HCT116 (cell line): ENCODE data around the gene MAPK4.

Experiments
- EZH2 ChIP-seq: fragments of 200-600 bp; sonication (generic); IDR thresholded peaks from 2 replicates; pipeline ENCODE4 v1.6.1; 2017; ENCODE audit warnings: antibody characterized with exemption, mixed run types
- FOSL1 ChIP-seq: IDR thresholded peaks from 2 replicates; pipeline ENCODE4 v1.6.1; 2012; ENCODE audit warnings: low read depth
- POLR2A ChIP-seq: IDR thresholded peaks from 2 replicates; pipeline ENCODE4 v1.7.0; 2011; ENCODE audit warnings: borderline replicate concordance; ENCODE audit not compliant: insufficient read depth, insufficient read length; ENCODE audit errors: extremely low read depth
- POLR2AphosphoS5 ChIP-seq: IDR thresholded peaks from 2 replicates; pipeline ENCODE4 v1.6.1; 2011; ENCODE audit warnings: mild to moderate bottlenecking, low read depth, low read length, moderate library complexity
- SIN3A ChIP-seq: IDR thresholded peaks from 2 replicates; pipeline ENCODE4 v1.6.1; 2012; ENCODE audit warnings: low read depth
- SP1 ChIP-seq: IDR thresholded peaks from 2 replicates; pipeline ENCODE4 v1.6.1; 2012; ENCODE audit warnings: low read depth
- TCF7L2 ChIP-seq: IDR thresholded peaks from 2 replicates; pipeline ENCODE4 v1.7.0; 2011; ENCODE audit warnings: borderline replicate concordance, inconsistent platforms; ENCODE audit not compliant: insufficient read depth, insufficient read length; ENCODE audit errors: extremely low read depth
- YY1 ChIP-seq: IDR thresholded peaks from 2 replicates; pipeline ENCODE4 v1.6.1; 2011; ENCODE audit warnings: low read length, low read depth, moderate library complexity, mild to moderate bottlenecking; ENCODE audit not compliant: insufficient replicate concordance; ENCODE audit errors: extremely low read depth
- ZNF274 ChIP-seq: fragments of 200-500 bp; sonication (Bioruptor generic); IDR thresholded peaks from 2 replicates; pipeline ENCODE4 v1.6.1; 2014; ENCODE audit warnings: mild to moderate bottlenecking, low read depth, low read length, inconsistent platforms
- TF ChIP-seq, protein P1 (sequence below), 3 experiments: fragments of 200-600 bp in 1 of 3; sonication (generic) in 1 of 3; IDR thresholded peaks in 2 of 3; conservative IDR thresholded peaks in 1 of 3; 2 replicates each; pipeline ENCODE4 v1.5.1; 2012 to 2017; ENCODE audit warnings: low read depth in 2 of 3, low read length in 2 of 3, antibody characterized with exemption in 1 of 3, borderline replicate concordance in 1 of 3, control low read depth in 1 of 3, mild to moderate bottlenecking in 1 of 3, mixed read lengths in 1 of 3, mixed run types in 1 of 3, moderate library complexity in 1 of 3; ENCODE audit not compliant: insufficient read depth in 1 of 3
- TF ChIP-seq, protein P2 (sequence below): IDR thresholded peaks from 2 replicates; pipeline ENCODE4 v1.6.1; 2012; ENCODE audit warnings: low read depth
- TF ChIP-seq, protein P3 (sequence below): IDR thresholded peaks from 2 replicates; pipeline ENCODE4 v1.6.1; 2012
- TF ChIP-seq, protein P4 (sequence below): IDR thresholded peaks from 2 replicates; pipeline ENCODE4 v1.6.1; 2011; ENCODE audit warnings: mild to moderate bottlenecking, low read length, moderate library complexity; ENCODE audit not compliant: insufficient replicate concordance; ENCODE audit errors: extremely low read depth

DNA sequence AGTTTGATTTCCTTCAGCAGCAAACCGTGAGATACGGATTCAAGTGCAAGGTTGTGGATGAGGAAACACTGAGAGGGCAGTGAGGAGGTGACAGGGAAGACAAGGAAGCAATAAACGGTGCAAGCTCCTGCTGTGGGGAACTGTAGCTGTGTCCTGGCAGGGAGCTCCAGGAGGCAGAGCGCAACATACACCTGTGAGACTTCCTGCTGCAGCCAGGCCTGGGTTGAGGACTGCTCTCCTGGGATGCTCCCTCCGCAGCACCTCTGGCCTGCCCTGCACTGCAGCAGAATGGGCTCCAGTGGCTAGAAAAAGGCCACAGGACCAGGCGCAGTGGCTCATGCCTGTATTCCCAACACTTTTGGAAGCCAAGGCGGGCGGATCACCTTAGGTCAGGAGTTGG, 174.5 kb downstream of the MAPK4 start:
- TF ChIP-seq, protein P1, sequence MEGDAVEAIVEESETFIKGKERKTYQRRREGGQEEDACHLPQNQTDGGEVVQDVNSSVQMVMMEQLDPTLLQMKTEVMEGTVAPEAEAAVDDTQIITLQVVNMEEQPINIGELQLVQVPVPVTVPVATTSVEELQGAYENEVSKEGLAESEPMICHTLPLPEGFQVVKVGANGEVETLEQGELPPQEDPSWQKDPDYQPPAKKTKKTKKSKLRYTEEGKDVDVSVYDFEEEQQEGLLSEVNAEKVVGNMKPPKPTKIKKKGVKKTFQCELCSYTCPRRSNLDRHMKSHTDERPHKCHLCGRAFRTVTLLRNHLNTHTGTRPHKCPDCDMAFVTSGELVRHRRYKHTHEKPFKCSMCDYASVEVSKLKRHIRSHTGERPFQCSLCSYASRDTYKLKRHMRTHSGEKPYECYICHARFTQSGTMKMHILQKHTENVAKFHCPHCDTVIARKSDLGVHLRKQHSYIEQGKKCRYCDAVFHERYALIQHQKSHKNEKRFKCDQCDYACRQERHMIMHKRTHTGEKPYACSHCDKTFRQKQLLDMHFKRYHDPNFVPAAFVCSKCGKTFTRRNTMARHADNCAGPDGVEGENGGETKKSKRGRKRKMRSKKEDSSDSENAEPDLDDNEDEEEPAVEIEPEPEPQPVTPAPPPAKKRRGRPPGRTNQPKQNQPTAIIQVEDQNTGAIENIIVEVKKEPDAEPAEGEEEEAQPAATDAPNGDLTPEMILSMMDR (IDR thresholded peaks at IDR 0.05 in 2 of 3, conservative IDR thresholded peaks at IDR 0.05 in 1 of 3; ENCODE audit: borderline replicate concordance in 1 of 3, insufficient read depth in 1 of 3, low read depth in 2 of 3, low read length in 2 of 3), result no peak
- TF ChIP-seq POLR2AphosphoS5 (no peak), EZH2 (no peak), TCF7L2 (no peak), POLR2A (no peak), YY1 (no peak), FOSL1 (no peak), SIN3A (no peak), SP1 (no peak), ZNF274 (no peak)
- TF ChIP-seq, protein P2, sequence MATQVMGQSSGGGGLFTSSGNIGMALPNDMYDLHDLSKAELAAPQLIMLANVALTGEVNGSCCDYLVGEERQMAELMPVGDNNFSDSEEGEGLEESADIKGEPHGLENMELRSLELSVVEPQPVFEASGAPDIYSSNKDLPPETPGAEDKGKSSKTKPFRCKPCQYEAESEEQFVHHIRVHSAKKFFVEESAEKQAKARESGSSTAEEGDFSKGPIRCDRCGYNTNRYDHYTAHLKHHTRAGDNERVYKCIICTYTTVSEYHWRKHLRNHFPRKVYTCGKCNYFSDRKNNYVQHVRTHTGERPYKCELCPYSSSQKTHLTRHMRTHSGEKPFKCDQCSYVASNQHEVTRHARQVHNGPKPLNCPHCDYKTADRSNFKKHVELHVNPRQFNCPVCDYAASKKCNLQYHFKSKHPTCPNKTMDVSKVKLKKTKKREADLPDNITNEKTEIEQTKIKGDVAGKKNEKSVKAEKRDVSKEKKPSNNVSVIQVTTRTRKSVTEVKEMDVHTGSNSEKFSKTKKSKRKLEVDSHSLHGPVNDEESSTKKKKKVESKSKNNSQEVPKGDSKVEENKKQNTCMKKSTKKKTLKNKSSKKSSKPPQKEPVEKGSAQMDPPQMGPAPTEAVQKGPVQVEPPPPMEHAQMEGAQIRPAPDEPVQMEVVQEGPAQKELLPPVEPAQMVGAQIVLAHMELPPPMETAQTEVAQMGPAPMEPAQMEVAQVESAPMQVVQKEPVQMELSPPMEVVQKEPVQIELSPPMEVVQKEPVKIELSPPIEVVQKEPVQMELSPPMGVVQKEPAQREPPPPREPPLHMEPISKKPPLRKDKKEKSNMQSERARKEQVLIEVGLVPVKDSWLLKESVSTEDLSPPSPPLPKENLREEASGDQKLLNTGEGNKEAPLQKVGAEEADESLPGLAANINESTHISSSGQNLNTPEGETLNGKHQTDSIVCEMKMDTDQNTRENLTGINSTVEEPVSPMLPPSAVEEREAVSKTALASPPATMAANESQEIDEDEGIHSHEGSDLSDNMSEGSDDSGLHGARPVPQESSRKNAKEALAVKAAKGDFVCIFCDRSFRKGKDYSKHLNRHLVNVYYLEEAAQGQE, result no peak
- TF ChIP-seq, protein P3, sequence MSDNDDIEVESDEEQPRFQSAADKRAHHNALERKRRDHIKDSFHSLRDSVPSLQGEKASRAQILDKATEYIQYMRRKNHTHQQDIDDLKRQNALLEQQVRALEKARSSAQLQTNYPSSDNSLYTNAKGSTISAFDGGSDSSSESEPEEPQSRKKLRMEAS, result no peak
- TF ChIP-seq, protein P4, sequence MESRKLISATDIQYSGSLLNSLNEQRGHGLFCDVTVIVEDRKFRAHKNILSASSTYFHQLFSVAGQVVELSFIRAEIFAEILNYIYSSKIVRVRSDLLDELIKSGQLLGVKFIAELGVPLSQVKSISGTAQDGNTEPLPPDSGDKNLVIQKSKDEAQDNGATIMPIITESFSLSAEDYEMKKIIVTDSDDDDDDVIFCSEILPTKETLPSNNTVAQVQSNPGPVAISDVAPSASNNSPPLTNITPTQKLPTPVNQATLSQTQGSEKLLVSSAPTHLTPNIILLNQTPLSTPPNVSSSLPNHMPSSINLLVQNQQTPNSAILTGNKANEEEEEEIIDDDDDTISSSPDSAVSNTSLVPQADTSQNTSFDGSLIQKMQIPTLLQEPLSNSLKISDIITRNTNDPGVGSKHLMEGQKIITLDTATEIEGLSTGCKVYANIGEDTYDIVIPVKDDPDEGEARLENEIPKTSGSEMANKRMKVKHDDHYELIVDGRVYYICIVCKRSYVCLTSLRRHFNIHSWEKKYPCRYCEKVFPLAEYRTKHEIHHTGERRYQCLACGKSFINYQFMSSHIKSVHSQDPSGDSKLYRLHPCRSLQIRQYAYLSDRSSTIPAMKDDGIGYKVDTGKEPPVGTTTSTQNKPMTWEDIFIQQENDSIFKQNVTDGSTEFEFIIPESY, result no peak
